H1 (cell line): ENCODE results near the gene JAKMIP1. TPM values are rescaled to one million over a fixed set of nuclear protein-coding genes. Genes with fewer than 3 reads are reported as not detected.

ENCODE experiments used
- CTCF ChIA-PET: fragments of 300-600 bp; sonication (Branson Sonifier 250); formaldehyde crosslinking; loops from one replicate; lab custom pipeline; 2021; ENCODE audit not compliant: partially characterized antibody; lab: Charles Lee
- POLR2A ChIA-PET: fragments of 300-600 bp; sonication (Branson Sonifier 250); formaldehyde crosslinking; loops from one replicate; lab custom pipeline; 2021; ENCODE audit warnings: inconsistent platforms; ENCODE audit not compliant: partially characterized antibody; lab: Charles Lee
- DNase-seq, 2 experiments: peaks; one replicate each; pipeline versions ENCODE4 v3.0.0 to v3.0.0-alpha.2; 2010 to 2022; ENCODE audit warnings: low spot score in 2 of 2, low read depth in 1 of 2, mixed read lengths in 1 of 2
- FAIRE-seq: peaks from 2 replicates; lab custom pipeline; 2011; peaks lifted over from hg19 to GRCh38; lab: Jason Lieb, UNC
- H2AFZ ChIP-seq: 2 replicates; pipeline ENCODE4 v1.8.1; 2012; ENCODE audit warnings: low read length, inconsistent platforms
- H2AK5ac ChIP-seq: 2 replicates; pipeline ENCODE4 v1.6.1; 2013; ENCODE audit warnings: low read depth, low read length
- H2BK120ac ChIP-seq: replicated peaks from 2 replicates; pipeline ENCODE3; 2013; ENCODE audit warnings: low read depth, low read length, inconsistent platforms
- H2BK12ac ChIP-seq: 2 replicates; pipeline ENCODE4 v1.6.1; 2013; ENCODE audit warnings: low read depth, low read length
- H2BK15ac ChIP-seq: 2 replicates; pipeline ENCODE4 v1.6.1; 2013; ENCODE audit warnings: low read length
- H2BK20ac ChIP-seq: 2 replicates; pipeline ENCODE4 v1.6.1; 2013; ENCODE audit warnings: low read length
- H2BK5ac ChIP-seq: 2 replicates; pipeline ENCODE4 v1.6.1; 2013; ENCODE audit warnings: low read depth, low read length
- H3K14ac ChIP-seq: 2 replicates; pipeline ENCODE4 v1.6.1; 2013; ENCODE audit warnings: inconsistent platforms; ENCODE audit not compliant: insufficient read length
- H3K18ac ChIP-seq: 2 replicates; pipeline ENCODE4 v1.6.1; 2013; ENCODE audit warnings: low read length; ENCODE audit errors: extremely low read depth
- H3K23ac ChIP-seq: 2 replicates; pipeline ENCODE4 v1.6.1; 2013; ENCODE audit warnings: inconsistent platforms; ENCODE audit not compliant: insufficient read length
- H3K23me2 ChIP-seq: 2 replicates; pipeline ENCODE4 v1.6.1; 2013; ENCODE audit warnings: low read depth, low read length
- H3K27ac ChIP-seq: 2 replicates; pipeline ENCODE4 v1.6.1; 2011; ENCODE audit warnings: low read depth, low read length, inconsistent platforms
- H3K27me3 ChIP-seq, 4 experiments: replicated peaks in 1 of 4; 1 replicate in 1 of 4; 2 replicates in 3 of 4; pipeline versions ENCODE4 v1.6.1 to v1.8.1; 2011 to 2013; ENCODE audit warnings: low read length in 3 of 4, mild to moderate bottlenecking in 3 of 4, inconsistent platforms in 2 of 4, mixed read lengths in 2 of 4, moderate library complexity in 1 of 4; ENCODE audit not compliant: control insufficient read depth in 3 of 4, insufficient read depth in 3 of 4; ENCODE audit errors: extremely low read depth in 1 of 4
- H3K36me3 ChIP-seq, 4 experiments: 2 replicates each; pipeline versions ENCODE4 v1.6.1 to v1.8.1; 2011 to 2013; ENCODE audit warnings: mild to moderate bottlenecking in 4 of 4, low read length in 3 of 4, moderate library complexity in 2 of 4, control low read depth in 1 of 4, inconsistent platforms in 1 of 4; ENCODE audit not compliant: insufficient read depth in 4 of 4, control insufficient read depth in 2 of 4
- H3K4ac ChIP-seq: replicated peaks from 2 replicates; pipeline ENCODE3; 2013; ENCODE audit warnings: low read length, low read depth, mixed read lengths, inconsistent platforms; ENCODE audit not compliant: insufficient read length
- H3K4me1 ChIP-seq, 4 experiments: replicated peaks in 1 of 4; 1 replicate in 1 of 4; 2 replicates in 3 of 4; pipeline versions ENCODE4 v1.6.1 to v1.8.1; 2011 to 2013; ENCODE audit warnings: low read length in 3 of 4, inconsistent platforms in 2 of 4, mixed read lengths in 1 of 4; ENCODE audit not compliant: insufficient read depth in 4 of 4, control insufficient read depth in 3 of 4
- H3K4me2 ChIP-seq, 2 experiments: 2 replicates each; pipeline versions ENCODE4 v1.6.1 to v1.8.1; 2011 to 2013; ENCODE audit warnings: low read depth in 2 of 2, low read length in 2 of 2, control low read depth in 1 of 2, inconsistent platforms in 1 of 2, mild to moderate bottlenecking in 1 of 2; ENCODE audit not compliant: insufficient read depth in 1 of 2
- H3K4me3 ChIP-seq, 4 experiments: fragments of 200-600, 300-600 bp in 1 of 4; sonication (generic), shearing (Covaris generic), sonication (Bioruptor Twin) in 1 of 4; 2 replicates each; pipeline versions ENCODE4 v1.5.1 to v1.8.1; 2011 to 2016; ENCODE audit warnings: low read length in 4 of 4, low read depth in 3 of 4, control low read depth in 2 of 4, inconsistent platforms in 2 of 4, mild to moderate bottlenecking in 2 of 4, mixed read lengths in 1 of 4, moderate library complexity in 1 of 4; ENCODE audit not compliant: insufficient read depth in 2 of 4; ENCODE audit errors: extremely low read depth in 1 of 4
- H3K56ac ChIP-seq: replicated peaks from 2 replicates; pipeline ENCODE3; 2013; ENCODE audit warnings: low read depth, mild to moderate bottlenecking, mixed read lengths, low read length, inconsistent platforms; ENCODE audit not compliant: insufficient read length
- H3K79me1 ChIP-seq: 2 replicates; pipeline ENCODE4 v1.6.1; 2013; ENCODE audit warnings: low read depth, low read length, control low read depth
- H3K79me2 ChIP-seq, 2 experiments: 2 replicates each; pipeline versions ENCODE4 v1.6.1 to v1.8.1; 2012 to 2013; ENCODE audit warnings: low read length in 2 of 2, mild to moderate bottlenecking in 2 of 2, inconsistent platforms in 1 of 2; ENCODE audit not compliant: insufficient read depth in 2 of 2, control insufficient read depth in 1 of 2
- H3K9ac ChIP-seq, 4 experiments: replicated peaks in 1 of 4; 1 replicate in 1 of 4; 2 replicates in 3 of 4; pipeline versions ENCODE4 v1.6.1 to v1.8.1; 2011 to 2013; ENCODE audit warnings: low read depth in 3 of 4, low read length in 3 of 4, control low read depth in 2 of 4, mild to moderate bottlenecking in 2 of 4, moderate library complexity in 2 of 4, inconsistent platforms in 1 of 4; ENCODE audit errors: extremely low read depth in 1 of 4
- H3K9me3 ChIP-seq, 2 experiments: 2 replicates each; pipeline versions ENCODE4 v1.6.1 to v1.8.1; 2012 to 2013; ENCODE audit warnings: mild to moderate bottlenecking in 2 of 2, moderate library complexity in 2 of 2, control low read depth in 1 of 2, inconsistent platforms in 1 of 2, low read depth in 1 of 2, low read length in 1 of 2, mixed read lengths in 1 of 2; ENCODE audit not compliant: insufficient read depth in 2 of 2
- H4K20me1 ChIP-seq, 2 experiments: replicated peaks in 1 of 2; 2 replicates each; pipeline versions ENCODE3 to v1.8.1; 2011 to 2013; ENCODE audit warnings: inconsistent platforms in 2 of 2, low read length in 2 of 2, mild to moderate bottlenecking in 1 of 2; ENCODE audit not compliant: insufficient read depth in 2 of 2, control insufficient read depth in 1 of 2
- H4K5ac ChIP-seq: 2 replicates; pipeline ENCODE4 v1.6.1; 2013; ENCODE audit warnings: low read length, low read depth, mixed read lengths, inconsistent platforms; ENCODE audit not compliant: insufficient read length
- H4K8ac ChIP-seq: 2 replicates; pipeline ENCODE4 v1.8.0; 2013; ENCODE audit warnings: mild to moderate bottlenecking, moderate library complexity, low read length, inconsistent platforms; ENCODE audit not compliant: insufficient read depth; ENCODE audit errors: extremely low read depth
- H4K91ac ChIP-seq: replicated peaks from 2 replicates; pipeline ENCODE3; 2013; ENCODE audit warnings: low read length, mixed read lengths, inconsistent platforms; ENCODE audit not compliant: insufficient read length
- BACH1 ChIP-seq: IDR thresholded peaks from 2 replicates; pipeline ENCODE4 v1.6.1; 2012; ENCODE audit warnings: low read length, improper control_type of control experiment
- CHD1 ChIP-seq: IDR thresholded peaks from 2 replicates; pipeline ENCODE4 v1.6.1; 2012; ENCODE audit warnings: low read depth, low read length, improper control_type of control experiment
- HDAC6 ChIP-seq: IDR thresholded peaks from one replicate; pipeline ENCODE4 v1.7.1; 2012; ENCODE audit warnings: low read depth, mild to moderate bottlenecking, inconsistent platforms, low read length, moderate library complexity
- JUN ChIP-seq: IDR thresholded peaks from 2 replicates; pipeline ENCODE4 v1.6.1; 2011; ENCODE audit warnings: low read depth, mild to moderate bottlenecking, improper control_type of control experiment, low read length
- MAFK ChIP-seq: IDR thresholded peaks from 2 replicates; pipeline ENCODE4 v1.6.1; 2012; ENCODE audit warnings: low read depth, mild to moderate bottlenecking, improper control_type of control experiment, low read length
- SIN3A ChIP-seq, 2 experiments: IDR thresholded peaks in 1 of 2; conservative IDR thresholded peaks in 1 of 2; 2 replicates each; pipeline ENCODE4 v1.6.1; 2011 to 2012; ENCODE audit warnings: low read length in 2 of 2, improper control_type of control experiment in 1 of 2, low read depth in 1 of 2, mild to moderate bottlenecking in 1 of 2
- SIX5 ChIP-seq: IDR thresholded peaks from 2 replicates; pipeline ENCODE4 v1.6.1; 2011; ENCODE audit warnings: mild to moderate bottlenecking, low read depth, low read length
- SP2 ChIP-seq: IDR thresholded peaks from 2 replicates; pipeline ENCODE4 v1.6.1; 2012; ENCODE audit warnings: mild to moderate bottlenecking, low read length, inconsistent platforms
- SRF ChIP-seq: IDR thresholded peaks from 2 replicates; pipeline ENCODE4 v1.6.1; 2011; ENCODE audit warnings: mild to moderate bottlenecking, low read depth, low read length, moderate library complexity
- TBP ChIP-seq: IDR thresholded peaks from 2 replicates; pipeline ENCODE4 v1.6.1; 2011; ENCODE audit warnings: low read depth, low read length, improper control_type of control experiment
- WGBS, 2 experiments: shearing (Covaris generic) in 1 of 2; methylation state at CpG; one replicate each; pipeline versions ENCODE4 v1.1.6 to v1.1.7; 2013 to 2015; ENCODE audit warnings: low lambda C conversion rate in 2 of 2, mixed read lengths in 2 of 2, inconsistent platforms in 1 of 2, low coverage in 1 of 2, missing lambda C conversion rate in 1 of 2; ENCODE audit not compliant: insufficient replicate concordance in 2 of 2, insufficient coverage in 1 of 2, insufficient read length in 1 of 2; ENCODE audit errors: extremely low coverage in 1 of 2, missing lambda C conversion rate in 1 of 2; 5-methylcytosine and 5-hydroxymethylcytosine counted together
- polyA plus RNA-seq, 7 experiments: library from polyadenylated mRNA; depleted of rRNA in 3 of 7; stranded (reverse) in 5 of 7; unstranded in 2 of 7; fragments of >200 nt in 5 of 7; fragments of 200-250 nt in 2 of 7; gene quantifications; 1 replicate in 5 of 7; 2 replicates in 1 of 7; 4 replicates in 1 of 7; pipeline versions ENCODE4 v1.2.1 to v1.2.3, GENCODE V29; 2011 to 2013; ENCODE audit warnings: missing spikeins in 2 of 7, mixed read lengths in 2 of 7
- total RNA-seq: library from RNA; stranded (reverse); fragmentation: NEBNext Ultra II Directional; extraction: Animal tissue kit (Norgen Biotek cat#: 25700); gene quantifications from 2 replicates; pipeline ENCODE4 v1.2.1, GENCODE V29; 2021
- TF ChIP-seq, protein P1 (sequence below): IDR thresholded peaks from 2 replicates; pipeline ENCODE4 v1.6.1; 2012; ENCODE audit warnings: inconsistent platforms
- TF ChIP-seq, protein P2 (sequence below): IDR thresholded peaks from 2 replicates; pipeline ENCODE4 v1.6.1; 2012; ENCODE audit warnings: low read length, inconsistent platforms

The JAKMIP1 gene
- total and polyA plus RNA-seq, 2 of the 8 experiments (the other 6 are each of a cell fraction or from before 2014, with no cell fraction given) = 2.5 to 4.4 TPM

DNA sequence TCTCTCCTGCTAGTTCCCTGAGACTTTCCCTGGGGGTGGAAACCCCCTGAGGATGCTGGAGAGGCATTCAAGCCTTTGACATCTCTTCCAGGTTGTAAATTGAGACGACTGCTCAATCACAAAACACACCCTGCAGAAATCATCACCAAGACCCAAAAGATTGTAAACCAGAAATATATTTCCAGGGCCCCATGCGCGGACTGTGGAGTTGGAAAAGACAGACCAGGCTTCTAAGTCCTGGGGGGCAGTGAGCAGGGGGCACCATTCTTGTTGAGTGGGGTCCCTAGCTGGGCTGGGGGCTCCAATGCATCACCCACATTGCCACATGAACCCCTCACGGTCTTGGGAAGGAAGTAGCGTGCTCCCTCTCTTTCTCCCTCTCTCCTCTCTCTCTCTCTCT, 94.2 kb downstream of the JAKMIP1 start:
- H3K4me1 ChIP-seq = peaks cover 5 to 17% (median 10%) of the 10 kb centered on the region in 4 experiments
- H2BK15ac ChIP-seq = no peak overlapping the region
- H4K91ac ChIP-seq = no peak overlapping the region
- H3K56ac ChIP-seq = no peak overlapping the region
- no peak overlapping the region for H2AFZ ChIP-seq
- peaks cover 0 to 5% of the 10 kb centered on the region in 2 experiments; a peak in 1 of 4 replicates for H3K9me3 ChIP-seq
- H3K27ac ChIP-seq = no peak overlapping the region
- no peak overlapping the region for H3K14ac ChIP-seq
- WGBS, 2 experiments = 88% methylated on average over 5 of the region's 5 CpGs; no CpG with 5 or more reads in 1 of the 2 experiments
- H2BK12ac ChIP-seq = no peak overlapping the region
- H3K23me2 ChIP-seq = no peaks in the 10 kb centered on the region
- ChIA-PET POLR2A (no interaction called here), CTCF (interaction anchor here (0.6 to 2.3 kb wide), 5 partner anchors 18 to 724 kb away, joined by 3 to 24 read pairs (median 5); no protein-coding TSS in a partner anchor)
- peak overlapping the region; percentile 15; the same call in 1 of the 2 replicates for H2BK20ac ChIP-seq
- no peaks in the 10 kb centered on the region for H4K20me1 ChIP-seq
- H3K9ac ChIP-seq = no peak overlapping the region
- no peak overlapping the region for H2BK5ac ChIP-seq
- H3K36me3 ChIP-seq = peaks cover 0 to 3% (median 0%) of the 10 kb centered on the region in 4 experiments; a peak in 1 of 8 replicates
- no peak overlapping the region for H2AK5ac ChIP-seq
- no peaks in the 10 kb centered on the region for H3K79me2 ChIP-seq
- H3K27me3 ChIP-seq = no peaks in the 10 kb centered on the region; a peak in 1 of 7 replicates
- no peak overlapping the region for H2BK120ac ChIP-seq
- no peak overlapping the region for H4K5ac ChIP-seq
- H3K79me1 ChIP-seq = no peaks in the 10 kb centered on the region
- H3K4me3 ChIP-seq = no peak overlapping the region
- H4K8ac ChIP-seq = no peak overlapping the region; the same call in 1 of the 2 replicates
- H3K4me2 ChIP-seq = no peak overlapping the region
- DNase-seq (no peak), FAIRE-seq (no peak)
- H3K4ac ChIP-seq = no peak overlapping the region
- H3K23ac ChIP-seq = no peak overlapping the region
- no peak overlapping the region; the same call in 1 of the 2 replicates for H3K18ac ChIP-seq
- TF ChIP-seq JUN (no peak), HDAC6 (no peak), CHD1 (no peak), BACH1 (no peak), SP2 (no peak), MAFK (no peak), SRF (no peak), SIN3A (conservative IDR thresholded peaks at IDR 0.05 in 1 of 2, IDR thresholded peaks at IDR 0.05 in 1 of 2; ENCODE audit: low read depth in 1 of 2, low read length in 2 of 2) (no peak), TBP (no peak), SIX5 (no peak)
- TF ChIP-seq, protein P1, sequence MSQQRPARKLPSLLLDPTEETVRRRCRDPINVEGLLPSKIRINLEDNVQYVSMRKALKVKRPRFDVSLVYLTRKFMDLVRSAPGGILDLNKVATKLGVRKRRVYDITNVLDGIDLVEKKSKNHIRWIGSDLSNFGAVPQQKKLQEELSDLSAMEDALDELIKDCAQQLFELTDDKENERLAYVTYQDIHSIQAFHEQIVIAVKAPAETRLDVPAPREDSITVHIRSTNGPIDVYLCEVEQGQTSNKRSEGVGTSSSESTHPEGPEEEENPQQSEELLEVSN = no peak
- TF ChIP-seq, protein P2, sequence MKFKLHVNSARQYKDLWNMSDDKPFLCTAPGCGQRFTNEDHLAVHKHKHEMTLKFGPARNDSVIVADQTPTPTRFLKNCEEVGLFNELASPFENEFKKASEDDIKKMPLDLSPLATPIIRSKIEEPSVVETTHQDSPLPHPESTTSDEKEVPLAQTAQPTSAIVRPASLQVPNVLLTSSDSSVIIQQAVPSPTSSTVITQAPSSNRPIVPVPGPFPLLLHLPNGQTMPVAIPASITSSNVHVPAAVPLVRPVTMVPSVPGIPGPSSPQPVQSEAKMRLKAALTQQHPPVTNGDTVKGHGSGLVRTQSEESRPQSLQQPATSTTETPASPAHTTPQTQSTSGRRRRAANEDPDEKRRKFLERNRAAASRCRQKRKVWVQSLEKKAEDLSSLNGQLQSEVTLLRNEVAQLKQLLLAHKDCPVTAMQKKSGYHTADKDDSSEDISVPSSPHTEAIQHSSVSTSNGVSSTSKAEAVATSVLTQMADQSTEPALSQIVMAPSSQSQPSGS = no peak
